ENCODE data around the gene IQCM. TPM values are rescaled to one million over a fixed set of nuclear protein-coding genes. Genes with fewer than 3 reads are reported as not detected.

IQCM gene
- total RNA-seq, 6 experiments from 2014 or later, result not detected

DNA sequence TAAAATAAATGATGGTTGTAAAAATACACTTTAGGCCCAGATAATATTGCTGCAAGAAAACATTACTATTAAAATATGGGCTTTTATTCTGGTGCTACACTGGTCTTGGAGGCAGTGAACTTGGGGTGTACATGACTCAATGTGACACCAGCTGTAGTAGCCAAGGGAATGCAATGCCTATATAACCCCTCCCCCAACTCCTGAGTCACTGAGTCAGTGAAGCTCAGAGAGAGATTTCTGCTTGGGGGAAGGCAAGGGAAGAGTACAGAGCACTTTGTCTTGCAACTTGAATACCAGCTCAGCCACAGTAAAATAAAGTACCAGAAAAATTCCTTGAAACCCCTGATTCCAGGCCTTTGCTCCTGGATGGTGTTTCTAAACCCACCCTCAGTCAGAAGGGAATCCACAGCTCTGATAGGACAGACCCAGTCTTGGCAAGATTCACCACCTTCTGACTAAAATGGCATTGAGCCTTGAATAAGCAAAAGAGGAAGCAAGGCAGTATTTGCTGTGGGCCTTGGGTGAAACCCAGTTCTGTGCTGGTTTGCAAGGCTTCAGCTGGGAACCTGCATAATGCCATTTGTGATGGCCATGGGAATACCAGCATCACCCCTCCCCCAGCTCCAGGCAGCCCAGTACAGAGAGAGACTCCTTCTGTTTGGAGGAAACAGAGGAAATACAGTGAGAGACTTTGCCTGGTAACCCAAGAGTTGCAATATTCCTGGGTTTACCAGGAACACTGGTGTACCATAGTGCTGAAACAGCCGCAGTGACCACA lies 209.9 kb downstream of the IQCM start:
- intact Hi-C loops (cut with DNase I), result no loop called here
- Histone ChIP-seq H3K4me1 (no peaks in the 10 kb centered on the region), H3K27ac (no peak overlapping the region), H3K27me3 (no peaks in the 10 kb centered on the region), H3K4me3 (no peak overlapping the region), H3K36me3 (no peaks in the 10 kb centered on the region), H3K9me3 (no peaks in the 10 kb centered on the region)
- 88% methylated on average over 1 of the region's 1 CpG for WGBS (ENCODE audit: insufficient coverage, low coverage, low lambda C conversion rate, missing lambda C conversion rate)
- ATAC-seq (no peak), DNase-seq (no peak)
- TF ChIP-seq, protein P1, sequence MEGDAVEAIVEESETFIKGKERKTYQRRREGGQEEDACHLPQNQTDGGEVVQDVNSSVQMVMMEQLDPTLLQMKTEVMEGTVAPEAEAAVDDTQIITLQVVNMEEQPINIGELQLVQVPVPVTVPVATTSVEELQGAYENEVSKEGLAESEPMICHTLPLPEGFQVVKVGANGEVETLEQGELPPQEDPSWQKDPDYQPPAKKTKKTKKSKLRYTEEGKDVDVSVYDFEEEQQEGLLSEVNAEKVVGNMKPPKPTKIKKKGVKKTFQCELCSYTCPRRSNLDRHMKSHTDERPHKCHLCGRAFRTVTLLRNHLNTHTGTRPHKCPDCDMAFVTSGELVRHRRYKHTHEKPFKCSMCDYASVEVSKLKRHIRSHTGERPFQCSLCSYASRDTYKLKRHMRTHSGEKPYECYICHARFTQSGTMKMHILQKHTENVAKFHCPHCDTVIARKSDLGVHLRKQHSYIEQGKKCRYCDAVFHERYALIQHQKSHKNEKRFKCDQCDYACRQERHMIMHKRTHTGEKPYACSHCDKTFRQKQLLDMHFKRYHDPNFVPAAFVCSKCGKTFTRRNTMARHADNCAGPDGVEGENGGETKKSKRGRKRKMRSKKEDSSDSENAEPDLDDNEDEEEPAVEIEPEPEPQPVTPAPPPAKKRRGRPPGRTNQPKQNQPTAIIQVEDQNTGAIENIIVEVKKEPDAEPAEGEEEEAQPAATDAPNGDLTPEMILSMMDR (IDR thresholded peaks at IDR 0.05), result no peak
- no peak for TF ChIP-seq POLR2A (IDR thresholded peaks at IDR 0.05)

DNA sequence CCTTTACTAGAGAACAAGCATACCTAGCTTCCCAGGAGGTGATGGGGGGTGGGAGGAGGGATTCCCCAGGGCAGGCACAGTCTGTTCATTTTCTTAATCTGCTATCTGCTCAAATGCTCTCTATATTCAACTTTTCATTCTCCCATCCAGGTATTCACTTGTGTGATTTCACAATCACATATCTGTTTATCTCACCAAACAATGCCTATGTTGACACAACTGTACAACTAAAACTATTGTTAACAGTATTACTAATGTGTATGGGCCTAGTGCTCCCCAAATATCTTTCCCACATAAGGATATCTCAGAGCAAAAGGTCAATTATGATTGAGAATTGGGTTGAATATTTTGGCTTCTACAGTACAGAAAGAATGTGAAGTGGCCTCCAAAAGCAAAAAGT lies 210.8 kb downstream of the IQCM start:
- ATAC-seq (no peak), DNase-seq (no peak)
- intact Hi-C loops (cut with DNase I), result no loop called here
- no peaks in the 10 kb centered on the region for H3K9me3 ChIP-seq
- no peak for TF ChIP-seq POLR2A (IDR thresholded peaks at IDR 0.05)
- TF ChIP-seq, protein P1 (IDR thresholded peaks at IDR 0.05), result no peak
- H3K4me1 ChIP-seq, result no peaks in the 10 kb centered on the region
- no peaks in the 10 kb centered on the region for H3K27me3 ChIP-seq
- H3K4me3 ChIP-seq, result no peak overlapping the region
- no peak overlapping the region for H3K27ac ChIP-seq
- no peaks in the 10 kb centered on the region for H3K36me3 ChIP-seq

DNA sequence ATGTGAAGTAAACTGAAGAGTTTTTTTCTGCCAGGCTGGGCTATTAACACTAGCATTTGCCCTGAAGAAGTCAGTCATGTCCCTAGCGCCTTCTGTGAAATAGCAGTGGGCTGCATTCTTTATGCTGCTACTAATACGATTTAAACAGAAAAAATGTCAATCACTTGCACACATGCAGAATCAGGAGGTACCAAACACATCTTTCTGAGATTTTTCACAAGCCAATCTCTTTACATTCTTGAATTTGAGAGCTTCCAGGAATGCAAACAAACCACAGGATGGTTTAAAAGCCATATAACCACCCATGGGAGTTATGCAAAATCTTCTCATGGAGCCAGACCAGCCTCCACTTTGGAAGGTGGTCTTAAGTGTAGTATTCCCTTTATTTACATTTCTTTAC lies 220.1 kb downstream of the IQCM start:
- Histone ChIP-seq H3K9me3 (no peaks in the 10 kb centered on the region), H3K4me3 (no peak overlapping the region), H3K27ac (no peak overlapping the region), H3K27me3 (no peaks in the 10 kb centered on the region), H3K36me3 (no peaks in the 10 kb centered on the region), H3K4me1 (no peaks in the 10 kb centered on the region)
- DNase-seq (no peak), ATAC-seq (no peak)
- intact Hi-C loops (cut with DNase I), result no loop called here
- TF ChIP-seq, protein P1 (IDR thresholded peaks at IDR 0.05), result no peak
- 36% methylated on average over 2 of the region's 2 CpGs for WGBS (ENCODE audit: insufficient coverage, low coverage, low lambda C conversion rate, missing lambda C conversion rate)

DNA sequence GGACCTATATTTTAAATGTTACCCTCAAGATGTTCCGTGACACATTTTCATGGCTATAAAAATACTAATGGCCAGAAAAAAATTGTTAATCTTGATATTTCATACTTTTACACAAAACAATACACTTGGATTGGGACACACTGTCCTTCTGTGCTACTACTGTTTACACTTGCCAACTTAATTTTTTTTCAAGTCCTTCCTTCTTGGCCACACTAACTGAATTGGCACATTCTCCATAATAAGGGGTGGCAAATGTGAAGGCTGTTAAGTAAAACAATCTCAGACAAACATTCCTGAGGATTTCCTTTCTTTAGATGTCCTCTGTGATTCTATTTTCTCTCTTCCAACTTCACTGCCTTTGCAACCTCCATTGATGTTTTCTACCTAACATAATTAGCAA lies 225.8 kb downstream of the IQCM start:
- TF ChIP-seq, protein P1 (IDR thresholded peaks at IDR 0.05), result no peak
- no peak for TF ChIP-seq POLR2A (IDR thresholded peaks at IDR 0.05)
- no peaks in the 10 kb centered on the region for H3K4me1 ChIP-seq
- no peak for DNase-seq
- no peak for ATAC-seq
- H3K4me3 ChIP-seq, result no peak overlapping the region
- H3K9me3 ChIP-seq, result peaks cover 0 to 3% (median 0%) of the 10 kb centered on the region in 4 donors
- H3K36me3 ChIP-seq, result no peaks in the 10 kb centered on the region
- H3K27me3 ChIP-seq, result no peaks in the 10 kb centered on the region
- no peak overlapping the region for H3K27ac ChIP-seq
- WGBS (ENCODE audit: insufficient coverage, low coverage, low lambda C conversion rate, missing lambda C conversion rate), result 64% methylated on average over 1 of the region's 1 CpG
- intact Hi-C loops (cut with DNase I), result no loop called here
